HG02678 (cell line): ENCODE data around the gene PRSS16.
"Not testable (repeated sequence)": the region's sequence is repeated elsewhere in the genome, so short reads cannot be mapped to it uniquely, and the experiment has no call there.

ENCODE experiments used
- ATAC-seq: cut with Tn5 transposase; IDR thresholded peaks from one replicate; pipeline ENCODE4 v1.9.1; 2021; ENCODE audit warnings: mild to moderate bottlenecking, moderate library complexity; ENCODE audit not compliant: unreplicated experiment

The PRSS16 gene

GRCh38 chr6:27242589-27243265 lies 4.8 kb upstream of the PRSS16 start:
- ATAC-seq = no peak

DNA sequence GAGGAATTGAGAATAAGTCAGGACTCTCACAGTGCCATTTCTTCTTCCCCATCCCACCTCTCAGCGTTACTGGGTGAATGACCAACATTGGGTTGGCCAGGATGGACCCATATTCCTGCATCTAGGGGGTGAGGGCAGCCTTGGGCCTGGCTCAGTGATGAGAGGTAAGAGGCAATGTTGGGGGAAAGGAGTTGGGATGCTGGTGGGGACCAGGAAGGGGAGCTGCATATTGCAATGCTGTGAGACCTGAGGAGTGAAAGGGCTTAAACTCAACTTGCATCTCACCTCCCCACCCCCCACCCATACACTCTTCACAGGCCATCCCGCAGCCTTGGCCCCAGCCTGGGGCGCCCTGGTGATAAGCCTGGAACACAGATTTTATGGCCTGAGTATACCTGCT lies 1.3 kb downstream of the PRSS16 start:
- no peak for ATAC-seq

GRCh38 chr6:27250277-27251111 lies 3.0 kb downstream of the PRSS16 start:
- no peak for ATAC-seq

GRCh38 chr6:27251112-27251605 lies 3.7 kb downstream of the PRSS16 start:
- ATAC-seq = peak; percentile 73

DNA sequence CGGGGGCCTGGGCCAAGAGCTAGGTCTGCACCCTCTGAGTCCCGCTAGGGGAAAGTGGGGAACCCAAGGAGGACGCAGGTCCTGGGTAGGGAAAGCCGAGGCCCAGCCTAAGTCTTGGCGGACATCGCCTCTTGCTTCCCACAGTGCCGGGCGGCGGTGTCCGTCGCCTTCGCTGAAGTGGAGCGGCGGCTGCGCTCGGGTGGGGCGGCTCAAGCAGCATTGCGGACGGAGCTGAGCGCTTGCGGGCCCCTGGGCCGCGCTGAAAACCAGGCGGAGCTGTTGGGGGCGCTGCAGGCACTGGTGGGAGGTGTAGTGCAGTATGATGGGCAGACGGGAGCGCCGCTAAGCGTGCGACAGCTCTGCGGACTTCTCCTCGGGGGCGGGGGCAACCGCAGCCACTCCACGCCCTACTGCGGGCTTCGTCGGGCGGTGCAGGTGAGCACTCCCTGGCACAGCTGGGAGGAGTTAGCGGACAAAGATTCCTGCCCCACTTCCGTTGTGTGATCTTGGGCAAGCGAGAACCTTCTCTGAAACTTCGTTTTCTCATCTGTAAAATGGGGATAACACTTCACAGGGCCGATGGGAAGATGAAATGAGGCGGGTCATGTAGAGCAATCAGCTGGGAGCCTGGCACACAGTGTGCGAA lies 4.2 kb downstream of the PRSS16 start:
- peak; percentile 76 for ATAC-seq

DNA sequence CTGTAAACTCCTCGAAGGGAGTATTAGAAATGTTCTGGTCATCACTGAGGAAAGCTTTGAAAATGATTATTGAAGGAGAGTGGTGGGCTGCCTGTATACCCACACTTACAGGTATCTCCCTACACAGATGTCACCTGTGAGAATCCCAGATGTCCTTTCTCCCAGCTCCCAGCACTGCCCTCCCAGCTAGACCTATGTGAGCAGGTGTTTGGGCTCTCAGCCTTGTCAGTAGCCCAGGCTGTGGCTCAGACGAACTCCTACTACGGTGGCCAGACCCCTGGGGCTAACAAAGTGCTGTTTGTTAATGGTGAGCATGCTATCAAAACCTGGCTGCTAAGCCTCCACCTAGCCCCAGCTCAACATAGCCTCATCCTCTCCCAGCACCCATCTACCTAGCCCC lies 7.1 kb downstream of the PRSS16 start:
- ATAC-seq = no peak

DNA sequence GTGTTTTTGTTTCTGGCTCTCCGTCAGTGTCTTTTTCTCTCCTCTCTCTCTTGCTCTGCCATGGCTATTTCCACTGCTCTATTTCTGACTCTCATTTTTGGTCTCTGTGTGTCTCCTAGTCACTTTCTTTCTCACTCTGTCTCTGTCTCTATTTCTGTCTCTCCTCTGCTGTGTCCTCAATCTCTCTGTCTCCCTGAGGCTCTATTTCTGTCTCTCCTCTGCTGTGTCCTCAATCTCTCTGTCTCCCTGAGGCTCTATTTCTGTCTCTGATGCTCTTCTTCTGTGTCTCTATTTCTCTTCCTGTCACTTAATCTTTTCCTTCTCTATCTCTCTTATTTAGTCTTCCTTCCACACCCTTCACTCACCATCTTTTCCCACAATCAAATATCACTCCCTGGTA lies 8.4 kb downstream of the PRSS16 start:
- ATAC-seq = no peak

GRCh38 chr6:27260369-27260768 lies 12.9 kb downstream of the PRSS16 start:
- no peak for ATAC-seq

GRCh38 chr6:27260836-27261375 lies 13.4 kb downstream of the PRSS16 start:
- ATAC-seq = no peak

GRCh38 chr6:27263886-27264285 lies 16.4 kb downstream of the PRSS16 start:
- no peak for ATAC-seq

DNA sequence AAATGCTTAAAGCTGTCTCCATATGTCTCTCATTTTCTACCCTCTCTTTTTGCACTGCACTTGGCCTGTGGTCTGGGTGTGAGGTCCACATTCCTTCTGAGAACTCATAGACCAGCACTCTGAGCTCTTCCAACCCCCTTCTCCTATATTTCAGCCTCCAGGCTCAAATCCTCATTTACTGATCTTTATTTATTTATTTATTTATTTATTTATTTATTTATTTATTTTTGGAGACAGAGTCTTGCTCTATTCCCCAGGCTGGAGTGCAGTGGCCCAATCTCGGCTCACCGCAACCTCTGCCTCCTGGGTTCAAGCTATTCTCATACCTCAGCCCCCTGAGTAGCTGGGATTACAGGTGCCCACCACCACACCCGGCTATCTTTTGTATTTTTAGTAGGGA lies 19.5 kb downstream of the PRSS16 start:
- ATAC-seq = not testable (repeated sequence)

- no peak for ATAC-seq
These were observed 20.4 kb downstream of the PRSS16 start for GRCh38 chr6:27267857-27268434.

DNA sequence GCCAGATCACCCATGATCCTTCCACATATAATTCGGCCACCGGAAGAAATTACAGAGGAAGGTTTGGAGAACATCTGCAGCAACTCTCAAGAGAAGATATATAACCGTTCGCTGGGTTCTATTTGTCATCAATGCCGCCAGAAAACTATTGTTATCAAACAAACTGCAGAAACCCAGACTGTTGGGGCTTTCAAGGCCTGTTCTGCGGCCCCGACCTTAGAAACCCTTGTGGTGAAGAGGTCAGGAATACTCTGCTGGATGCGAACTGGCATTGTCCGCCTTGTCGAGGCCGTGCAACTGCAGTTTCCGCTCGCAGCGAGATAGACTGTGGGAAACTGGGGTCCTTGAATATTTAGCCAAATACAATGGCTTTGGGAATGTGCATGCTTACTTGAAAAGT lies 21.3 kb downstream of the PRSS16 start:
- ATAC-seq = no peak

DNA sequence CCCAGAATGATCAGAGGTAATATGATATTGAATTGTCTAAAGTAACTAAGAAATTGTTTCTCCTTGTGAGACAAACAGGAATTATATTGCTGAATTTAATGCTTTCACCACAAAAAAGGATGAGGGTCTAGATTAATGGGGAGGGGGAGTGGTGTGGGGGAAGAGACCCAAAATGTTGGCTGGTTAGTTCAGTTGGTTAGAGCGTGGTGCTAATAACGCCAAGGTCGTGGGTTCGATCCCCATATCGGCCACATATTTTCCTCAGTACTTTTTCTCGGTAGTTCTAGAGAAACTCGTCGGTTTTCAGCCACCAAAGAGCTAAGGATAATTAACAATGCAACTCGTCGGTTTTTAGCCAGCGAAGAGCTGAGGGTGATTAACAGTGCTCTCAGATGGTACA lies 26.3 kb downstream of the PRSS16 start:
- no peak for ATAC-seq

GRCh38 chr6:27275025-27275956 lies 27.8 kb downstream of the PRSS16 start:
- ATAC-seq = no peak

GRCh38 chr6:27279513-27280063 lies 32.1 kb downstream of the PRSS16 start:
- ATAC-seq = no peak

DNA sequence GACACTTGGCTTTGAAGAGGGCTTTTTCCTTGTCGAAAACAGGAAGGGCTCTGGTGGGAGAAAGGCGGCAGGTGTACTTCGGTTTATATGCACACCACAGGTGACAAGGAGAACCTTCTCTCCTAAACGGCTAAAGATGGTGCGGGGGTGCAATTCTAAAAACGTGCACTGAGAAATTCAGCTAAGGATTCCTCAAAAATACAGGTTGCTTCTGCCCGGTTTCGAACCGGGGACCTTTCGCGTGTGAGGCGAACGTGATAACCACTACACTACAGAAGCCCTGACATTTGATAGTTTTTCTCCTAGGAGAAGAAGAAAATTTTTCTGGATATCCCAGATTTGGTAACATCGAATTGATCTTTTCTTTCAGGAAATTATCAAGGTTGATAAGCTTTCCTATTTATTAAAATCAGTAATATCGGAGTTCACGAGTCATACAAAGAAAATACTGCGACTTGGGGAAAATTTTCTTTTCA lies 32.6 kb downstream of the PRSS16 start:
- no peak for ATAC-seq

- ATAC-seq = no peak
These were observed 33.1 kb downstream of the PRSS16 start for GRCh38 chr6:27280540-27281000.

GRCh38 chr6:27281105-27281539 lies 33.6 kb downstream of the PRSS16 start:
- ATAC-seq = no peak
